A549 (cell line): ENCODE results near the gene ERBB3. TPM values are rescaled to one million over a fixed set of nuclear protein-coding genes. Genes with fewer than 3 reads are reported as not detected.

ENCODE experiments used
- ATAC-seq, 2 experiments: fragments of 200-7000 bp in 1 of 2; fragments of >200 bp in 1 of 2; cut with Nextera tagmentation in 1 of 2; cut with Tn5 transposase in 1 of 2; 3 replicates each; pipeline versions ENCODE4 v1.8.0 to v1.9.1; 2018 to 2020; ENCODE audit warnings: mild to moderate bottlenecking in 1 of 2, moderate library complexity in 1 of 2
- CTCF ChIA-PET: fragments of 300-600 bp; sonication (Branson Sonifier 250); formaldehyde crosslinking; extraction: SDS; loops from one replicate; lab custom pipeline; 2021; ENCODE audit warnings: antibody characterized with exemption, inconsistent platforms; lab: Yijun Ruan, JAX
- POLR2A ChIA-PET: fragments of 350-600 bp; formaldehyde crosslinking; extraction: SDS; loops from one replicate; lab custom pipeline; 2021; ENCODE audit warnings: antibody characterized with exemption, inconsistent platforms; lab: Yijun Ruan, JAX
- DNase-seq, 2 experiments: peaks; one replicate each; pipeline versions ENCODE4 v3.0.0 to v3.0.0-alpha.2; 2011 to 2016; ENCODE audit warnings: low read depth in 1 of 2, low spot score in 1 of 2
- FAIRE-seq: peaks from 2 replicates; lab custom pipeline; 2011; peaks lifted over from hg19 to GRCh38; lab: Jason Lieb, UNC
- H3K27ac ChIP-seq, 2 experiments: fragments of >200 bp; sonication (Bioruptor Twin); formaldehyde crosslinking; 3 replicates each; pipeline ENCODE4 v1.5.1; 2016 to 2017
- H3K4me1 ChIP-seq: fragments of >200 bp; sonication (Bioruptor Twin); formaldehyde crosslinking; 3 replicates; pipeline ENCODE4 v1.6.1; 2016
- H3K4me2 ChIP-seq: fragments of >200 bp; sonication (Bioruptor Twin); formaldehyde crosslinking; 3 replicates; pipeline ENCODE4 v1.6.1; 2016
- H3K4me3 ChIP-seq: fragments of >200 bp; sonication (Bioruptor Twin); formaldehyde crosslinking; 3 replicates; pipeline ENCODE4 v1.5.1; 2016
- H3K9me3 ChIP-seq: fragments of >200 bp; sonication (Bioruptor Twin); formaldehyde crosslinking; 3 replicates; pipeline ENCODE4 v1.6.1; 2016
- ATOH8 ChIP-seq: fragments of 250-450 bp; sonication (Bioruptor Pico); IDR thresholded peaks from 2 replicates; pipeline ENCODE4 v1.5.0; 2020; ENCODE audit warnings: low read depth, mild to moderate bottlenecking, moderate library complexity
- EHF ChIP-seq: fragments of 250-450 bp; sonication (Bioruptor Pico); IDR thresholded peaks from 2 replicates; pipeline ENCODE4 v1.5.0; 2020; ENCODE audit warnings: mild to moderate bottlenecking
- HEYL ChIP-seq: fragments of 250-450 bp; sonication (Bioruptor Pico); IDR thresholded peaks from 2 replicates; pipeline ENCODE4 v1.8.0; 2021; ENCODE audit warnings: mild to moderate bottlenecking, moderate library complexity
- HMGXB4 ChIP-seq: fragments of 250-450 bp; sonication (Bioruptor Pico); IDR thresholded peaks from 2 replicates; pipeline ENCODE4 v1.5.0; 2021; ENCODE audit warnings: mild to moderate bottlenecking, moderate library complexity, borderline replicate concordance
- HOXA7 ChIP-seq: fragments of 250-450 bp; sonication (Bioruptor Pico); IDR thresholded peaks from 2 replicates; pipeline ENCODE4 v1.5.0; 2020; ENCODE audit warnings: mild to moderate bottlenecking, moderate library complexity
- MAFK ChIP-seq: fragments of 450-650 bp; IDR thresholded peaks from 2 replicates; pipeline ENCODE4 v1.6.1; 2014; ENCODE audit not compliant: partially characterized antibody
- MAZ ChIP-seq: fragments of 150-350 bp; IDR thresholded peaks from 2 replicates; pipeline ENCODE4 v1.6.1; 2014; ENCODE audit warnings: antibody characterized with exemption, low read depth, low read length, borderline replicate concordance
- PBX3 ChIP-seq: IDR thresholded peaks from 2 replicates; pipeline ENCODE4 v1.6.1; 2012
- PHF8 ChIP-seq: fragments of 200-600 bp; sonication (generic); IDR thresholded peaks from 2 replicates; pipeline ENCODE4 v1.6.1; 2016; ENCODE audit warnings: low read depth, mild to moderate bottlenecking, antibody characterized with exemption, moderate library complexity, borderline replicate concordance
- POLR2A ChIP-seq: IDR thresholded peaks from 2 replicates; pipeline ENCODE4 v1.6.1; 2012; ENCODE audit warnings: mild to moderate bottlenecking, low read length
- RNF2 ChIP-seq: fragments of 200-600 bp; sonication (generic); IDR thresholded peaks from 2 replicates; pipeline ENCODE4 v1.6.1; 2016; ENCODE audit warnings: low read depth, mild to moderate bottlenecking, antibody characterized with exemption, moderate library complexity, borderline replicate concordance
- SMC3 ChIP-seq: fragments of >200 bp; sonication (Bioruptor Twin); formaldehyde crosslinking; IDR thresholded peaks from 3 replicates; pipeline ENCODE4 v1.6.1; 2018; ENCODE audit warnings: inconsistent platforms
- SREBF2 ChIP-seq: fragments of 450-650 bp; IDR thresholded peaks from 2 replicates; pipeline ENCODE4 v1.6.1; 2014; ENCODE audit warnings: mild to moderate bottlenecking, moderate library complexity
- TP53 ChIP-seq: fragments of 250-450 bp; sonication (Bioruptor Pico); IDR thresholded peaks from 2 replicates; pipeline ENCODE4 v1.5.0; 2021; ENCODE audit warnings: mild to moderate bottlenecking, moderate library complexity
- ZC3H11A ChIP-seq: fragments of 450-650 bp; IDR thresholded peaks from 2 replicates; pipeline ENCODE4 v1.6.1; 2014; ENCODE audit warnings: antibody characterized with exemption, mild to moderate bottlenecking
- WGBS: methylation state at CpG from one replicate; pipeline ENCODE4 v1.1.6; 2017; ENCODE audit errors: missing lambda C conversion rate; 5-methylcytosine and 5-hydroxymethylcytosine counted together
- polyA plus RNA-seq, 4 experiments: library from polyadenylated mRNA; depleted of rRNA in 3 of 4; stranded (reverse); fragments of >200 nt; fragmentation: RNase III in 1 of 4; extraction: RNeasy Plus Mini Kit Qiagen cat#74134 plus additional on column Dnase treatment in 1 of 4; gene quantifications; 2 replicates in 3 of 4; 3 replicates in 1 of 4; pipeline ENCODE4 v1.2.3, GENCODE V29; 2011 to 2017
- TF ChIP-seq, protein P1 (sequence below): fragments of >200 bp; sonication (Bioruptor Twin); formaldehyde crosslinking; IDR thresholded peaks from 3 replicates; pipeline ENCODE4 v1.6.1; 2016
- TF ChIP-seq, protein P2 (sequence below): IDR thresholded peaks from 2 replicates; pipeline ENCODE4 v1.6.1; 2012; ENCODE audit warnings: low read depth, borderline replicate concordance
- TF ChIP-seq, protein P3 (sequence below): fragments of >200 bp; sonication (Bioruptor Twin); formaldehyde crosslinking; IDR thresholded peaks from 3 replicates; pipeline ENCODE4 v1.5.1; 2016
- TF ChIP-seq, protein P4 (sequence below): fragments of >200 bp; sonication (Bioruptor Twin); formaldehyde crosslinking; IDR thresholded peaks from 2 replicates; pipeline ENCODE4 v1.6.1; 2016

Gene ERBB3
- polyA plus RNA-seq, 2 of the 4 experiments (the other 2 are of a cell fraction), result 2.2 to 17.0 TPM

DNA sequence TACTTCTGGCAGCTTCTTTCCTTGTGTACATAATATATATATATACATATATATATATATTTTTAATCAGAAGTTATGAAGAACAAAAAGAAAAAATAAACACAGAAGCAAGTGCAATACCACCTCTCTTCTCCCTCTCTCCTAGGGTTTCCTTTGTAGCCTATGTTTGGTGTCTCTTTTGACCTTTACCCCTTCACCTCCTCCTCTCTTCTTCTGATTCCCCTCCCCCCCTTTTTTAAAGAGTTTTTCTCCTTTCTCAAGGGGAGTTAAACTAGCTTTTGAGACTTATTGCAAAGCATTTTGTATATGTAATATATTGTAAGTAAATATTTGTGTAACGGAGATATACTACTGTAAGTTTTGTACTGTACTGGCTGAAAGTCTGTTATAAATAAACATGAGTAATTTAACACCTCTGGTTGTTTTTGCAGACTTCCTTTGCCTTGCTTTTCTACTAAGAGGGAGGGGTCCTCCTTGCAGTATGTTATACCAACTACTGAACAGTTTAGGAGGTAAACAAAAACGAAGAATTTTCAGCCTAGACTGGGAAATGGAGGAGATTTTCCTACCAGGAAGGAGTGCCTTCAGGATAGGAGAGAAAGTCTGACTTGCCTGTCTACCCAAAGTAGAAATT lies 41.8 kb upstream of the ERBB3 start (continued):
- TF ChIP-seq PBX3 (no peak), ZC3H11A (no peak), ATOH8 (no peak), EHF (no peak)

DNA sequence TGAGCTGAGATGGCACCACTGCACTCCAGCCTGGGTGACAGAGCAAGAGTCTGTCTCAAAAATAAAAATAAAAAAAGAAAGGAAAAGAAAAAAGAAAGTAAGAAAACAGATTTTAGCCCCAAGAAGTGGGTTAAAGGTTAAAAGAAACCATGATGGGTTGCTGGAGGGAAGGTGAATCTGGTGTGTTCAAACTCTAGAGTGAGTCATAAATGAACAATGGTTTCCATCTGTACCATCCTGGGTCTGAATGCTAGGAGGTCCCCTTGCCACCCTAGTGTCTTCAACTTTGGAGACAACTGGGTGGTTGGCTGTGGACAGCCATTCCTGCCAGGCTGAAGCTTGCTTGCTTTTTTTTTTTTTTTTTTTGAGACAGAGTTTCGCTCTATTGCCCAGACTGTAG lies 39.8 kb upstream of the ERBB3 start:
- ChIA-PET POLR2A (no interaction called here), CTCF (interaction anchor here (0.8 to 2.1 kb wide), 15 partner anchors 10 to 315 kb away, joined by 3 to 26 read pairs (median 3); partner anchors contain the start of genes RAB5B and SUOX)
- Histone ChIP-seq H3K4me3 (no peak overlapping the region), H3K4me1 (peaks cover 16% of the 10 kb centered on the region), H3K27ac (peak overlapping the region in 1 of 2 experiments; percentile 99; a peak in 1 of 6 replicates), H3K9me3 (no peaks in the 10 kb centered on the region), H3K4me2 (no peak overlapping the region)
- TF ChIP-seq SREBF2 (no peak), PHF8 (no peak), MAZ (no peak), TP53 (no peak), HMGXB4 (CRISPR knock-in tag) (no peak), HOXA7 (CRISPR knock-in tag) (no peak), MAFK (no peak), RNF2 (no peak)
- ATAC-seq (no peak), DNase-seq (no peak), FAIRE-seq (no peak)
- WGBS, result 91% methylated on average over 1 of the region's 1 CpG

GRCh38 chr12:56040963-56041551 lies 38.9 kb upstream of the ERBB3 start:
- no peaks in the 10 kb centered on the region for H3K9me3 ChIP-seq
- no peak for DNase-seq
- peak overlapping the region; percentile 74 for H3K4me3 ChIP-seq
- TF ChIP-seq HEYL, result no peak
- no peak for TF ChIP-seq MAZ
- no peak for TF ChIP-seq EHF
- TF ChIP-seq, protein P1, sequence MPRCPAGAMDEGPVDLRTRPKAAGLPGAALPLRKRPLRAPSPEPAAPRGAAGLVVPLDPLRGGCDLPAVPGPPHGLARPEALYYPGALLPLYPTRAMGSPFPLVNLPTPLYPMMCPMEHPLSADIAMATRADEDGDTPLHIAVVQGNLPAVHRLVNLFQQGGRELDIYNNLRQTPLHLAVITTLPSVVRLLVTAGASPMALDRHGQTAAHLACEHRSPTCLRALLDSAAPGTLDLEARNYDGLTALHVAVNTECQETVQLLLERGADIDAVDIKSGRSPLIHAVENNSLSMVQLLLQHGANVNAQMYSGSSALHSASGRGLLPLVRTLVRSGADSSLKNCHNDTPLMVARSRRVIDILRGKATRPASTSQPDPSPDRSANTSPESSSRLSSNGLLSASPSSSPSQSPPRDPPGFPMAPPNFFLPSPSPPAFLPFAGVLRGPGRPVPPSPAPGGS, result no peak
- TF ChIP-seq, protein P2, sequence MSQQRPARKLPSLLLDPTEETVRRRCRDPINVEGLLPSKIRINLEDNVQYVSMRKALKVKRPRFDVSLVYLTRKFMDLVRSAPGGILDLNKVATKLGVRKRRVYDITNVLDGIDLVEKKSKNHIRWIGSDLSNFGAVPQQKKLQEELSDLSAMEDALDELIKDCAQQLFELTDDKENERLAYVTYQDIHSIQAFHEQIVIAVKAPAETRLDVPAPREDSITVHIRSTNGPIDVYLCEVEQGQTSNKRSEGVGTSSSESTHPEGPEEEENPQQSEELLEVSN, result no peak
- TF ChIP-seq, protein P3, sequence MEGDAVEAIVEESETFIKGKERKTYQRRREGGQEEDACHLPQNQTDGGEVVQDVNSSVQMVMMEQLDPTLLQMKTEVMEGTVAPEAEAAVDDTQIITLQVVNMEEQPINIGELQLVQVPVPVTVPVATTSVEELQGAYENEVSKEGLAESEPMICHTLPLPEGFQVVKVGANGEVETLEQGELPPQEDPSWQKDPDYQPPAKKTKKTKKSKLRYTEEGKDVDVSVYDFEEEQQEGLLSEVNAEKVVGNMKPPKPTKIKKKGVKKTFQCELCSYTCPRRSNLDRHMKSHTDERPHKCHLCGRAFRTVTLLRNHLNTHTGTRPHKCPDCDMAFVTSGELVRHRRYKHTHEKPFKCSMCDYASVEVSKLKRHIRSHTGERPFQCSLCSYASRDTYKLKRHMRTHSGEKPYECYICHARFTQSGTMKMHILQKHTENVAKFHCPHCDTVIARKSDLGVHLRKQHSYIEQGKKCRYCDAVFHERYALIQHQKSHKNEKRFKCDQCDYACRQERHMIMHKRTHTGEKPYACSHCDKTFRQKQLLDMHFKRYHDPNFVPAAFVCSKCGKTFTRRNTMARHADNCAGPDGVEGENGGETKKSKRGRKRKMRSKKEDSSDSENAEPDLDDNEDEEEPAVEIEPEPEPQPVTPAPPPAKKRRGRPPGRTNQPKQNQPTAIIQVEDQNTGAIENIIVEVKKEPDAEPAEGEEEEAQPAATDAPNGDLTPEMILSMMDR, result no peak
- TF ChIP-seq, protein P4, sequence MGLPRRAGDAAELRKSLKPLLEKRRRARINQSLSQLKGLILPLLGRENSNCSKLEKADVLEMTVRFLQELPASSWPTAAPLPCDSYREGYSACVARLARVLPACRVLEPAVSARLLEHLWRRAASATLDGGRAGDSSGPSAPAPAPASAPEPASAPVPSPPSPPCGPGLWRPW, result no peak
- TF ChIP-seq SMC3, result no peak
- TF ChIP-seq POLR2A, result no peak
- TF ChIP-seq, all 56 proteins: peak for 0
- ATAC-seq, result peak in 1 of 2 experiments; percentile 51; a peak in 4 of 6 replicates
- peak overlapping the region; percentile 90 to 99 for H3K27ac ChIP-seq
- no peak for FAIRE-seq
- POLR2A ChIA-PET, result interaction anchor here (0.6 to 0.7 kb wide), 2 partner anchors 23 to 212 kb away, joined by 3 read pairs; no protein-coding TSS in a partner anchor
- CTCF ChIA-PET, result interaction anchor here (0.7 to 2.1 kb wide), 14 partner anchors 11 to 85 kb away, joined by 3 to 26 read pairs (median 3); partner anchors contain the start of genes RAB5B and SUOX
- H3K4me1 ChIP-seq, result peaks cover 16% of the 10 kb centered on the region
- peak overlapping the region; percentile 84 for H3K4me2 ChIP-seq
- WGBS, result 36% methylated on average over 14 of the region's 14 CpGs
